SK-N-SH (cell line): ENCODE measurements around the gene PGD.

Experiments
- CHD2 ChIP-seq: fragments of 150-350 bp; IDR thresholded peaks from 2 replicates; pipeline ENCODE4 v1.6.1; 2018; ENCODE audit warnings: low read length; ENCODE audit not compliant: partially characterized antibody
- FOXM1 ChIP-seq: IDR thresholded peaks from 2 replicates; pipeline ENCODE4 v1.4.0; 2012; ENCODE audit warnings: low read depth, mild to moderate bottlenecking
- JUND ChIP-seq: IDR thresholded peaks from 2 replicates; pipeline ENCODE4 v1.4.0; 2012
- NRF1 ChIP-seq: IDR thresholded peaks from 2 replicates; pipeline ENCODE4 v1.6.1; 2012; ENCODE audit warnings: low read depth, mild to moderate bottlenecking, low read length
- POLR2AphosphoS5 ChIP-seq: IDR thresholded peaks from 2 replicates; pipeline ENCODE4 v1.6.1; 2012; ENCODE audit warnings: low read depth, low read length
- RAD21 ChIP-seq: IDR thresholded peaks from 2 replicates; pipeline ENCODE4 v1.6.1; 2012; ENCODE audit warnings: mild to moderate bottlenecking, low read length
- RXRA ChIP-seq: IDR thresholded peaks from 2 replicates; pipeline ENCODE4 v1.4.0; 2012; ENCODE audit warnings: low read depth, mild to moderate bottlenecking, borderline replicate concordance
- TF ChIP-seq, protein P1 (sequence below): fragments of 200-600 bp; sonication (generic); IDR thresholded peaks from 2 replicates; pipeline ENCODE4 v1.6.1; 2017; ENCODE audit warnings: antibody characterized with exemption, mild to moderate bottlenecking, moderate library complexity
- TF ChIP-seq, protein P2 (sequence below): IDR thresholded peaks from 2 replicates; pipeline ENCODE4 v1.6.1; 2012; ENCODE audit warnings: mild to moderate bottlenecking, low read depth, low read length, moderate library complexity
- TF ChIP-seq, protein P3 (sequence below): IDR thresholded peaks from 2 replicates; pipeline ENCODE4 v1.4.0; 2012; ENCODE audit warnings: low read depth, borderline replicate concordance

DNA sequence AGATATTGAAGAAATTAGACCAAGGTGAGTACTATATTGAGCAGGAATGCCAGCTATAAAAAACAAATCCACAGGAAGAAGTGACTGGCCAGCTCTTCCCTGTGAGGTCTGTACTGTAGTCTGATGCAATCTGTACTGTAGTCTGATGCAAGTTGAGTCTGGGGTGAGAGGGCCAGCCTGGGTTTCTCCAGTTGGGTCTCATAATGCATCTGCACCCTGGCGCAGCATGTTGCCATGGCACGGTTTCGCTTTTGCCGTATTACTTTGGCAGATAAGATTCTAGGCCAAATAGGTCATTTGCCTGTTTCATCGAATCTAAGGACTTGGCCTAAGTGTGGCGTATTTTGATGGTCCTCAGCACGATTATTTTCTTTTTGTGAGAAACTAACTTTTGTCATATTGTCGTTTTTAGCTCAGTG lies 24.4 kb upstream of the PGD start:
- TF ChIP-seq, protein P1, sequence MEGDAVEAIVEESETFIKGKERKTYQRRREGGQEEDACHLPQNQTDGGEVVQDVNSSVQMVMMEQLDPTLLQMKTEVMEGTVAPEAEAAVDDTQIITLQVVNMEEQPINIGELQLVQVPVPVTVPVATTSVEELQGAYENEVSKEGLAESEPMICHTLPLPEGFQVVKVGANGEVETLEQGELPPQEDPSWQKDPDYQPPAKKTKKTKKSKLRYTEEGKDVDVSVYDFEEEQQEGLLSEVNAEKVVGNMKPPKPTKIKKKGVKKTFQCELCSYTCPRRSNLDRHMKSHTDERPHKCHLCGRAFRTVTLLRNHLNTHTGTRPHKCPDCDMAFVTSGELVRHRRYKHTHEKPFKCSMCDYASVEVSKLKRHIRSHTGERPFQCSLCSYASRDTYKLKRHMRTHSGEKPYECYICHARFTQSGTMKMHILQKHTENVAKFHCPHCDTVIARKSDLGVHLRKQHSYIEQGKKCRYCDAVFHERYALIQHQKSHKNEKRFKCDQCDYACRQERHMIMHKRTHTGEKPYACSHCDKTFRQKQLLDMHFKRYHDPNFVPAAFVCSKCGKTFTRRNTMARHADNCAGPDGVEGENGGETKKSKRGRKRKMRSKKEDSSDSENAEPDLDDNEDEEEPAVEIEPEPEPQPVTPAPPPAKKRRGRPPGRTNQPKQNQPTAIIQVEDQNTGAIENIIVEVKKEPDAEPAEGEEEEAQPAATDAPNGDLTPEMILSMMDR, result no peak
- no peak for TF ChIP-seq POLR2AphosphoS5
- TF ChIP-seq, protein P2, sequence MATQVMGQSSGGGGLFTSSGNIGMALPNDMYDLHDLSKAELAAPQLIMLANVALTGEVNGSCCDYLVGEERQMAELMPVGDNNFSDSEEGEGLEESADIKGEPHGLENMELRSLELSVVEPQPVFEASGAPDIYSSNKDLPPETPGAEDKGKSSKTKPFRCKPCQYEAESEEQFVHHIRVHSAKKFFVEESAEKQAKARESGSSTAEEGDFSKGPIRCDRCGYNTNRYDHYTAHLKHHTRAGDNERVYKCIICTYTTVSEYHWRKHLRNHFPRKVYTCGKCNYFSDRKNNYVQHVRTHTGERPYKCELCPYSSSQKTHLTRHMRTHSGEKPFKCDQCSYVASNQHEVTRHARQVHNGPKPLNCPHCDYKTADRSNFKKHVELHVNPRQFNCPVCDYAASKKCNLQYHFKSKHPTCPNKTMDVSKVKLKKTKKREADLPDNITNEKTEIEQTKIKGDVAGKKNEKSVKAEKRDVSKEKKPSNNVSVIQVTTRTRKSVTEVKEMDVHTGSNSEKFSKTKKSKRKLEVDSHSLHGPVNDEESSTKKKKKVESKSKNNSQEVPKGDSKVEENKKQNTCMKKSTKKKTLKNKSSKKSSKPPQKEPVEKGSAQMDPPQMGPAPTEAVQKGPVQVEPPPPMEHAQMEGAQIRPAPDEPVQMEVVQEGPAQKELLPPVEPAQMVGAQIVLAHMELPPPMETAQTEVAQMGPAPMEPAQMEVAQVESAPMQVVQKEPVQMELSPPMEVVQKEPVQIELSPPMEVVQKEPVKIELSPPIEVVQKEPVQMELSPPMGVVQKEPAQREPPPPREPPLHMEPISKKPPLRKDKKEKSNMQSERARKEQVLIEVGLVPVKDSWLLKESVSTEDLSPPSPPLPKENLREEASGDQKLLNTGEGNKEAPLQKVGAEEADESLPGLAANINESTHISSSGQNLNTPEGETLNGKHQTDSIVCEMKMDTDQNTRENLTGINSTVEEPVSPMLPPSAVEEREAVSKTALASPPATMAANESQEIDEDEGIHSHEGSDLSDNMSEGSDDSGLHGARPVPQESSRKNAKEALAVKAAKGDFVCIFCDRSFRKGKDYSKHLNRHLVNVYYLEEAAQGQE, result no peak
- TF ChIP-seq RAD21, result no peak
- no peak for TF ChIP-seq NRF1
- TF ChIP-seq, protein P3, sequence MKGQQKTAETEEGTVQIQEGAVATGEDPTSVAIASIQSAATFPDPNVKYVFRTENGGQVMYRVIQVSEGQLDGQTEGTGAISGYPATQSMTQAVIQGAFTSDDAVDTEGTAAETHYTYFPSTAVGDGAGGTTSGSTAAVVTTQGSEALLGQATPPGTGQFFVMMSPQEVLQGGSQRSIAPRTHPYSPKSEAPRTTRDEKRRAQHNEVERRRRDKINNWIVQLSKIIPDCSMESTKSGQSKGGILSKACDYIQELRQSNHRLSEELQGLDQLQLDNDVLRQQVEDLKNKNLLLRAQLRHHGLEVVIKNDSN, result no peak
- TF ChIP-seq JUND, result no peak
- no peak for TF ChIP-seq RXRA
- no peak for TF ChIP-seq CHD2
- TF ChIP-seq FOXM1, result no peak
